ENCODE data around the gene STK32C. TPM values are rescaled to one million over a fixed set of nuclear protein-coding genes. Genes with fewer than 3 reads are reported as not detected.

The STK32C gene
- total RNA-seq, 1 donor from 2014 or later: 19.6 TPM

DNA sequence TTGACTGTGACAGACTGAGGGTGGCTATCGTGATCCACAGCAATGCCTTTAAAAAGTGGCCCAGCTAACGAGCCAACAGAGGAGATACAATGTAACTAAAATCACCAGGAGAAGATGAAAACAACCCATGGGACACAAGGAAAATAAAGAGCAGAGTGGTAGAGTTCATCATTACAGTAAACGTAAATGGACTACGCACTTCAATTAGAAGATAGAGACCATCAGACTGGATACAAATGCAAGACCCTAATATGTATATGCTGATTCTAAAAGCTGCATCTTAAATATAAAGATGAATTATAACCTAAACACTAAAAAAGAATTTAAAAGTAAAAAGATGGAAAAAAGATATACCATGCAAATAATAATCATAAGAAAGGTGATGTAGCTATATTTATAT lies 6.6 kb upstream of the STK32C start:
- Mint-ChIP-seq H3K36me3 (ENCODE audit: low read depth) (peaks cover 6% of the 10 kb centered on the region), H3K27me3 (ENCODE audit: low read depth) (peaks cover 21% of the 10 kb centered on the region), H3K27ac (ENCODE audit: unreplicated experiment) (no peak overlapping the region)

DNA sequence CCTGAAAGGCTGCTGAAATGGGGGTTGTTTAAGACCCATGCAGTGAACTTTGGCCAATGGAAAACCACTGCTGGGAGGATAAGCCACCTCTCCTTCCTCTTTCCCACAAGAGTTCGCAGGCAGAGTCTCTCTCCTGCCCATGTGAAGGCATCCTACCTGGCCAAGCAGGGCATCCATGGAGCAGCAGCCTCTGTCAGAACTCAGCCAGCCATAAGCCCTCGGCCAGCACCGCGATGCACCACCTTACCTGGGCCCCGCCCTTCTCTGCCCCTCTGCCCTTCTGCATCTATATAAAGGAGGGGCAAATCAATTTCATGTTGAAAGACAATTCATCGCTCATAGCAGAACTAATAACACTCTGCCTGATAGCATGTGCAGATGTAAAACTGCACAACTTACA lies 6.1 kb upstream of the STK32C start:
- Mint-ChIP-seq H3K9me3 (peaks cover 4% of the 10 kb centered on the region), H3K27ac (ENCODE audit: unreplicated experiment) (no peak overlapping the region), H3K4me3 (no peak overlapping the region), H3K4me1 (peaks cover 12% of the 10 kb centered on the region), H3K27me3 (ENCODE audit: low read depth) (peaks cover 26% of the 10 kb centered on the region), H3K36me3 (ENCODE audit: low read depth) (peaks cover 6% of the 10 kb centered on the region)
- TF ChIP-seq, protein P1, sequence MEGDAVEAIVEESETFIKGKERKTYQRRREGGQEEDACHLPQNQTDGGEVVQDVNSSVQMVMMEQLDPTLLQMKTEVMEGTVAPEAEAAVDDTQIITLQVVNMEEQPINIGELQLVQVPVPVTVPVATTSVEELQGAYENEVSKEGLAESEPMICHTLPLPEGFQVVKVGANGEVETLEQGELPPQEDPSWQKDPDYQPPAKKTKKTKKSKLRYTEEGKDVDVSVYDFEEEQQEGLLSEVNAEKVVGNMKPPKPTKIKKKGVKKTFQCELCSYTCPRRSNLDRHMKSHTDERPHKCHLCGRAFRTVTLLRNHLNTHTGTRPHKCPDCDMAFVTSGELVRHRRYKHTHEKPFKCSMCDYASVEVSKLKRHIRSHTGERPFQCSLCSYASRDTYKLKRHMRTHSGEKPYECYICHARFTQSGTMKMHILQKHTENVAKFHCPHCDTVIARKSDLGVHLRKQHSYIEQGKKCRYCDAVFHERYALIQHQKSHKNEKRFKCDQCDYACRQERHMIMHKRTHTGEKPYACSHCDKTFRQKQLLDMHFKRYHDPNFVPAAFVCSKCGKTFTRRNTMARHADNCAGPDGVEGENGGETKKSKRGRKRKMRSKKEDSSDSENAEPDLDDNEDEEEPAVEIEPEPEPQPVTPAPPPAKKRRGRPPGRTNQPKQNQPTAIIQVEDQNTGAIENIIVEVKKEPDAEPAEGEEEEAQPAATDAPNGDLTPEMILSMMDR (conservative IDR thresholded peaks at IDR 0.05): no peak
- no peak for DNase-seq (ENCODE audit: low read depth, low spot score)

More for the DNA sequence above, 6.6 kb upstream of the STK32C start:
- Mint-ChIP-seq H3K4me3 (no peak overlapping the region), H3K4me1 (peaks cover 8% of the 10 kb centered on the region), H3K9me3 (peaks cover 4% of the 10 kb centered on the region)
- TF ChIP-seq, protein P1 (conservative IDR thresholded peaks at IDR 0.05): no peak
- no peak for DNase-seq (ENCODE audit: low read depth, low spot score)

DNA sequence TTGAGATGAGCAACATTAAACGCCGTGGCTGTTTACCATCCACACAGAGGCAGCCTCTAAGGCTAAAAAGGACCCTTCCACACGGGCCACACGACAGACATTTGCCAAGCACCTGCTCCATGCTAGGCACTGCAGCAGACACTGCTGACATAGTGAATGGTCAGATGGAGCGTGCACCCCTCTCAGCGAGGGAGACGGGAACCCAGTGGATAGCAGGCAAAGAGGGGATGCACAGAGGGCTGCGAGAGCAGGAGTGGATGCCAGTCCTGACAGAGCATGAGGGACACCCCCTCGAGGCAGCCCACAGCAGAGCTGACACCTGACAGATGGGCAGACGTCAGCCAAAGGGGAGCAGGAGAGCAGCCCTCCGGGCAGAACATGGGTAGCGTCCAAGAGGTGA lies 5.6 kb upstream of the STK32C start:
- no peak overlapping the region for H3K4me3 Mint-ChIP-seq
- peaks cover 4% of the 10 kb centered on the region for H3K9me3 Mint-ChIP-seq
- peaks cover 13% of the 10 kb centered on the region for H3K4me1 Mint-ChIP-seq
- H3K27ac Mint-ChIP-seq (ENCODE audit: unreplicated experiment): no peak overlapping the region
- TF ChIP-seq, protein P1 (conservative IDR thresholded peaks at IDR 0.05): no peak
- H3K36me3 Mint-ChIP-seq (ENCODE audit: low read depth): peaks cover 6% of the 10 kb centered on the region
- H3K27me3 Mint-ChIP-seq (ENCODE audit: low read depth): peaks cover 26% of the 10 kb centered on the region
- no peak for DNase-seq (ENCODE audit: low read depth, low spot score)

DNA sequence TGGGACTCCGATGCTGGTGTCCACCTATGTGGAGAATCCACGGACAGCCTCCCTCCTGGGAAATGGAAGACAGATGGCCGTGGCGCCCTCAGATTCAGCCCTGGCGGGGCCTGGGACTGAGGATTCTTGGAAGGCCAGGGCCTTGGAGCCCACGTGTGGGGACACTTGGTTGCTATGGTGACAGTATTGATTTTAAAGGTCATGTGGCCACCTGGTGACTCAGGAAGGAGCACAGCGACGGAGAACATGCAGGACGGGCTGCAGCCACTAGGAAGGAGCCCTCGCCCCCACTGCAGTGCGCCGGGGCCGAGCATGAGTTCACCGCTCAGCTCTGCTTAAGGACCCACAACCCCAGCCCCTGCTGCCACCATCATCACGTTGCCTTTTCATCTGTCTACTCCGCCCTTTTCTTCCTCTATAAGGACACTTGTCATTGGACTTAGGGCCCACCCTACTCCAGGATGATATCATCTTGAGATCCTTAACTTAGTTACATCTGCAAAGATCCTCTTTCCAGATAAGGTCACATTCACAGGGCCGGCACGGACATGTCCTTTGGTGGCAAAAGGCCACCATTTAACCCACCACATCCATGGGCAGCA lies 3.7 kb upstream of the STK32C start:
- Mint-ChIP-seq H3K9me3 (peaks cover 4% of the 10 kb centered on the region), H3K4me3 (peak overlapping the region; percentile 77), H3K27me3 (ENCODE audit: low read depth) (peaks cover 33% of the 10 kb centered on the region), H3K27ac (ENCODE audit: unreplicated experiment) (no peak overlapping the region), H3K4me1 (peaks cover 17% of the 10 kb centered on the region), H3K36me3 (ENCODE audit: low read depth) (peaks cover 6% of the 10 kb centered on the region)
- DNase-seq (ENCODE audit: low read depth, low spot score): no peak
- TF ChIP-seq, protein P1 (conservative IDR thresholded peaks at IDR 0.05): no peak

DNA sequence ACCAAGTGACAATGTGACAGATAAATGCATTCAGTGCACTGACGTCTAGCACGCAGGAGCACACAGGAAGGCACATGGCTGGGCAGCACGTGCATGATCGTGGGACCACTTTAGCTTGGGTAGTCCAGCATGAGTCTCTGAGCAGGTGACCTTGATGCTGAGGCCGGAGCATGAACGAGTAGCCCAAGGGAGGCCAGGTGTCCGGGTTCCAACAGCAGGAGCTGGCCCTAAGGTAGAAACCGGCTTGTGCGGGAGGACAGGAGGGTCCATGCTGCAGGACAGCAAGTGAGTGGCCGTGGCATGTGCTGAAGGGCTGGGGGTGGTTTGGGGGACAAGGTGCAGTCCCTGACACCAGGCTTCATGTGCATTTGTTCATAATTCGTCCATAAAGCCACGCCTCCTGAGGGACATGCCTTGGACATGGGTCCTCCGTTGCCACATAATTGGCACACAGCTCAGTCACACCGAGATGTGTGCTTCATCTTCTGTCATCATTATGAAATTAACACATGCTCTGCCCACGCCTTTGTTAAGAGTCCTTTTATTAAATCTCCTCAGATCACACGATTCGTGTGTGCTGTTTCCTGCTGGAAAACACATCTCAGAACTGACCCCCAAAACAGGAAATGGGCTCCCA lies 3.1 kb upstream of the STK32C start:
- peaks cover 4% of the 10 kb centered on the region for H3K9me3 Mint-ChIP-seq
- no peak for DNase-seq (ENCODE audit: low read depth, low spot score)
- no peak overlapping the region for H3K27ac Mint-ChIP-seq (ENCODE audit: unreplicated experiment)
- H3K27me3 Mint-ChIP-seq (ENCODE audit: low read depth): peaks cover 39% of the 10 kb centered on the region
- TF ChIP-seq, protein P1 (conservative IDR thresholded peaks at IDR 0.05): no peak
- H3K4me3 Mint-ChIP-seq: peak overlapping the region; percentile 77
- H3K36me3 Mint-ChIP-seq (ENCODE audit: low read depth): peaks cover 10% of the 10 kb centered on the region
- peaks cover 17% of the 10 kb centered on the region for H3K4me1 Mint-ChIP-seq

Data from neural crest cell (in vitro differentiated cells).